MM.1S (cell line): ENCODE results near the gene FAF1.

ENCODE experiments used
- DNase-seq: peaks from one replicate; pipeline ENCODE4 v3.0.0-alpha.2; 2015
- H2AFZ ChIP-seq: fragments of 300-600 bp; sonication (generic); 2 replicates; pipeline ENCODE4 v1.6.0; 2016; ENCODE audit warnings: antibody characterized with exemption, low read length
- H3F3A ChIP-seq: fragments of 300-600 bp; sonication (generic); 2 replicates; pipeline ENCODE4 v1.6.1; 2016; ENCODE audit warnings: mild to moderate bottlenecking, antibody characterized with exemption, low read length, moderate library complexity, mixed read lengths; ENCODE audit not compliant: insufficient read depth
- H3K27ac ChIP-seq: fragments of 300-600 bp; sonication (generic); 2 replicates; pipeline ENCODE4 v1.5.1; 2016; ENCODE audit warnings: mild to moderate bottlenecking, low read length
- H3K27me3 ChIP-seq: fragments of 300-600 bp; sonication (generic); replicated peaks from 2 replicates; pipeline ENCODE4 v1.6.0; 2016; ENCODE audit warnings: low read length; ENCODE audit not compliant: insufficient read depth
- H3K36me3 ChIP-seq: fragments of 300-600 bp; sonication (generic); replicated peaks from 2 replicates; pipeline ENCODE4 v1.6.1; 2016; ENCODE audit warnings: mild to moderate bottlenecking, low read length, mixed read lengths; ENCODE audit not compliant: insufficient read depth
- H3K4me1 ChIP-seq: fragments of 300-600 bp; sonication (generic); 2 replicates; pipeline ENCODE4 v1.6.1; 2016; ENCODE audit warnings: low read length, mixed read lengths
- H3K4me2 ChIP-seq: fragments of 300-600 bp; sonication (generic); 2 replicates; pipeline ENCODE4 v1.6.0; 2016; ENCODE audit warnings: low read depth, low read length
- H3K4me3 ChIP-seq: fragments of 300-600 bp; sonication (generic); 2 replicates; pipeline ENCODE4 v1.5.1; 2016; ENCODE audit warnings: low read length, mixed read lengths
- H3K79me2 ChIP-seq: fragments of 300-600 bp; sonication (generic); 2 replicates; pipeline ENCODE4 v1.6.1; 2016; ENCODE audit warnings: mixed run types, low read length, mixed read lengths
- H3K9ac ChIP-seq: fragments of 300-600 bp; sonication (generic); 2 replicates; pipeline ENCODE4 v1.6.1; 2016; ENCODE audit warnings: low read length, mixed read lengths
- H3K9me2 ChIP-seq: fragments of 300-600 bp; sonication (generic); replicated peaks from 2 replicates; pipeline ENCODE4 v1.6.1; 2016; ENCODE audit warnings: mild to moderate bottlenecking, low read length, mixed read lengths; ENCODE audit not compliant: insufficient read depth
- H3K9me3 ChIP-seq: fragments of 300-600 bp; sonication (generic); replicated peaks from 2 replicates; pipeline ENCODE4 v1.6.1; 2016; ENCODE audit warnings: mild to moderate bottlenecking, low read length, mixed read lengths; ENCODE audit not compliant: insufficient read depth
- H4K20me1 ChIP-seq: fragments of 300-600 bp; sonication (generic); 2 replicates; pipeline ENCODE4 v1.6.1; 2016; ENCODE audit warnings: mild to moderate bottlenecking, low read length, moderate library complexity, mixed read lengths; ENCODE audit not compliant: insufficient read depth
- CTCF ChIP-seq: fragments of 300-600 bp; sonication (generic); IDR thresholded peaks from 2 replicates; pipeline ENCODE4 v1.5.1; 2016; ENCODE audit warnings: antibody characterized with exemption, low read length, mixed read lengths
- EZH2 ChIP-seq: fragments of 300-600 bp; sonication (generic); optimal IDR thresholded peaks from 2 replicates; pipeline ENCODE3; 2017; ENCODE audit warnings: low read depth, mild to moderate bottlenecking, antibody characterized with exemption, low read length, mixed read lengths
- EZH2phosphoT487 ChIP-seq: fragments of 300-600 bp; sonication (generic); IDR thresholded peaks from 2 replicates; pipeline ENCODE4 v1.6.1; 2018; ENCODE audit warnings: antibody characterized with exemption, low read length

Gene FAF1

GRCh38 chr1:50992532-50993318, 32.7 kb upstream of the FAF1 start:
- no peaks in the 10 kb centered on the region for H3K4me1 ChIP-seq
- no peak overlapping the region for H3K4me3 ChIP-seq
- no peak overlapping the region for H3K4me2 ChIP-seq
- no peaks in the 10 kb centered on the region for H3K79me2 ChIP-seq
- no peaks in the 10 kb centered on the region for H3K9me3 ChIP-seq
- no peaks in the 10 kb centered on the region for H4K20me1 ChIP-seq
- H3K9ac ChIP-seq, result no peak overlapping the region
- no peak for DNase-seq
- H2AFZ ChIP-seq, result no peak overlapping the region
- no peaks in the 10 kb centered on the region for H3K36me3 ChIP-seq
- no peaks in the 10 kb centered on the region for H3K27me3 ChIP-seq
- H3K9me2 ChIP-seq, result no peaks in the 10 kb centered on the region
- TF ChIP-seq EZH2 (no peak), CTCF (no peak), EZH2phosphoT487 (no peak)
- H3F3A ChIP-seq, result no peaks in the 10 kb centered on the region
- H3K27ac ChIP-seq, result no peak overlapping the region

DNA sequence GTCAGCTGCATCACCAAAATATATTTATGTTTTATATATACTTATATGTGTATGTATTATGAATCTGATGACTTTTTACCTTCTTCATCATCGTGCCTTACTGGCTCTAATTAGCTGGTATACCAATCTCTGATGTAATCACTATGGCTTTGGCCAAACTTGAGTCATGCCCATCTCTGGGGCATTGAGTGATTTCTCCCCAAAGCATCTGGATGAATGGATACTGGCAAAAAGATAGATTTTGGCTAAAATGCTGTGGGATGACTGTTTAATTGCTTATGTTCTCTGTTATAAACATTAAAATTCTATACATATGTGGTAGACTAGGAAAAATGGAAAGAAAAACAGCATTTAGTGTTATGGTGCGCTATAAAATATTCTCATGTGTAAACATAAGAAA, 29.6 kb upstream of the FAF1 start:
- H3K36me3 ChIP-seq, result no peaks in the 10 kb centered on the region
- H3K79me2 ChIP-seq, result no peaks in the 10 kb centered on the region
- H3K27ac ChIP-seq, result no peak overlapping the region
- H3K9ac ChIP-seq, result no peak overlapping the region
- H3K9me2 ChIP-seq, result no peaks in the 10 kb centered on the region
- no peak overlapping the region for H2AFZ ChIP-seq
- no peak overlapping the region for H3K4me2 ChIP-seq
- no peaks in the 10 kb centered on the region for H3K9me3 ChIP-seq
- H3K27me3 ChIP-seq, result no peaks in the 10 kb centered on the region
- H4K20me1 ChIP-seq, result no peaks in the 10 kb centered on the region
- no peak overlapping the region for H3K4me3 ChIP-seq
- DNase-seq, result no peak
- no peaks in the 10 kb centered on the region for H3F3A ChIP-seq
- no peak for TF ChIP-seq EZH2phosphoT487
- no peak for TF ChIP-seq EZH2
- TF ChIP-seq CTCF, result no peak
- no peaks in the 10 kb centered on the region for H3K4me1 ChIP-seq

DNA sequence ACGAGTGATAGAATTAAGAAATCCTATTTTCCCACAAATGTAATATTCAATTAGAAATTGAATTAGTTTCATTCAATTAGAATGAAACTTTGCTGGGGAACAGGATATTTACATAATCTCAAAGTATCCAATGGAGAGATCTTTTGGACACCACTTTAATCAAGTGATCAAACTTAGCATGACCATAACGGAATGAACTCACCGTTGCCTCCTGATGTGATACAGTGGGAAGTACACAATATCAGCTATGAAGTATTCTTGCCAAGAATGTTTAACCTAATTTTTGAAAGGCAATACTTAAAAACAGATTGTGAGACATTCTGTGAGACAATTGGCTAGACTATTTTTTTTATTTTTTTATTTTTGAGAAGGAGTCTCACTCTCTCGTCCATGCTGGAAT, 26.6 kb upstream of the FAF1 start:
- Histone ChIP-seq H3K4me3 (no peak overlapping the region), H3K4me2 (no peak overlapping the region), H2AFZ (no peak overlapping the region), H3K9ac (no peak overlapping the region), H3K27me3 (no peaks in the 10 kb centered on the region), H3K27ac (no peak overlapping the region), H3K4me1 (no peaks in the 10 kb centered on the region), H3K36me3 (no peaks in the 10 kb centered on the region), H3F3A (no peaks in the 10 kb centered on the region), H4K20me1 (no peaks in the 10 kb centered on the region), H3K9me2 (no peaks in the 10 kb centered on the region), H3K9me3 (no peaks in the 10 kb centered on the region), H3K79me2 (no peaks in the 10 kb centered on the region)
- DNase-seq, result no peak
- TF ChIP-seq EZH2 (no peak), EZH2phosphoT487 (no peak), CTCF (no peak)
